Measurements from ENCODE around the gene SYNE2.
"Not testable (repeated sequence)": the region's sequence is repeated elsewhere in the genome, so short reads cannot be mapped to it uniquely, and the experiment has no call there.

GRCh38 chr14:63864775-63865174, 12.0 kb downstream of the SYNE2 start:
- TF ChIP-seq EZH2phosphoT487 (IDR thresholded peaks at IDR 0.05; ENCODE audit: borderline replicate concordance, low read length); CTCF (IDR thresholded peaks at IDR 0.05; ENCODE audit: low read depth, low read length, poor library complexity, severe bottlenecking): not testable (repeated sequence)
